HG02973 (cell line): Measurements from ENCODE around the gene FMN2.
"Not testable (repeated sequence)": the region's sequence is repeated elsewhere in the genome, so short reads cannot be mapped to it uniquely, and the experiment has no call there.

Experiments
- ATAC-seq: cut with Tn5 transposase; IDR thresholded peaks from one replicate; pipeline ENCODE4 v1.9.1; 2021; ENCODE audit warnings: moderate library complexity; ENCODE audit not compliant: unreplicated experiment

FMN2 gene

DNA sequence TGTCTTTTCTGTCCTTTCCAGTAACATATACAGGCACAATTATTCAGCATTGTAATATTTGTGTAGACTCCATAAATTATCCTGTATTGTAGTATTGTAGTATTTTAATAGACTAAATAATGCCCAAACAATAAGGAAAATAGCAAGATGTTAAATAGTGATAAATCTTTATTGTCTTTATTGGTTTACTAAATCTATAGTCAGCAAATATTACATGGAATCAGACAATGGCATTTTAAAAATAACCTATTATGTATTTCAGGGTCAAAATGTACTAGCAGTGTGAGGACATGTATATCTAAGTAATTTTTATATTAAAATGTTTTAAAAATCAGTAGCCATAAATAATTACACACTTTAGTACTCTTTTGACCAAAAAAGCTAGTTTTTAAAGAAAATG lies 317.9 kb downstream of the FMN2 start:
- ATAC-seq, result no peak

DNA sequence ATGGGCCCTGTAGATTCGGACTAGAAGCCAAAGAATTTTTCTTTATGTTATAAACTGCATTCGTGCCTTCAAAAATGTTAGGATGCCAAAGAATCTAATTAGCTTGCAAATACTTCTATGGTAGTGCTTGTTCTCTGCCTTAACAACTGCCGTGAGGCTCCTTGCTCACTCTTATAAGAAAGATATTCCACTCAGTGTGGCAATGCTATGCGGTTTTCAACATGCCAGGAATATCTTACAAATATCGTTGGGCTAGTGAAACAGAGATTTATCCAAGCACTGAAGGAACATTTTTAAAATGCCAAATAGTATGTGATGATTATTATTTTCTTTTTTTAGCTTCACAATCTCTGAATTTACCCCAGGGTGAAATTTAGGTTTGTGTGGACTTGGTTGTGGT lies 322.0 kb downstream of the FMN2 start:
- no peak for ATAC-seq

- no peak for ATAC-seq
These were observed 322.6 kb downstream of the FMN2 start for GRCh38 chr1:240414237-240414636.

DNA sequence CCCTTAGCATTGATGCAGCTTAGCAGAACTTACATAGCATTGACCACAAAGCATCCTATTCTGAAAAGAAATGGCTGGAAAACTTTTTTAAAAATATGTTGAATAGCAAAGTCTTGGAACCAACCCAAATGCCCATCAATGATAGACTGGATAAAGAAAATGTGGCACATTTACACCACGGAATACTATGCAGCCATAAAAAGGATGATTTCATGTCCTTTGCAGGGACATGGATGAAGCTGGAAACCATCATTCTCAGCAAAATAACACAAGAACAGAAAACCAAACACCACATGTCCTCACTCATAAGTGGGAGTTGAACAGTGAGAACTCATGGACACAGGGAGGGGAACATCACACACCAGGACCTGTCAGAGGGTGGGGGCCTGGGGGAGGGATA lies 323.3 kb downstream of the FMN2 start:
- not testable (repeated sequence) for ATAC-seq

DNA sequence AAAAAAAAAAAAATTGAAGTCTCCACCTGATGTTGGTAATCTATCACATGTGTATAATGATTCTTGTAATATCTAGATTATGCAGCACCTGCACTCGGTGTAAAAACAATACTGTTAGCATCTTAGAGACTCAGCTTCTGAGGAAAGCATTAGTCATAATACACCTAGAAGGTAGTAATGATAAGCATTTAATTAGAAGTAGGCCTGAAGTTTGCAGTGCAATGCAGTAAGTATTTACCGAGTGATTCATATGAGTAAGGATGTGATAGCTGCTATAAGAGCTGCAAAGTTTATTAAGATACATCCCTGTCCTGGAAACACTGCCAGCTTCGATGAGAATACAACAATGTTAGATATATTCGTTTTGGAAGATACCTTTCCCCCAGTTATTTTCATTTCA lies 323.8 kb downstream of the FMN2 start:
- ATAC-seq, result no peak

GRCh38 chr1:240417317-240417716 lies 325.6 kb downstream of the FMN2 start:
- no peak for ATAC-seq

- ATAC-seq, result no peak
These were observed 329.1 kb downstream of the FMN2 start for GRCh38 chr1:240420766-240421165.

- ATAC-seq, result no peak
These were observed 331.7 kb downstream of the FMN2 start for GRCh38 chr1:240423246-240423924.

- ATAC-seq, result no peak
These were observed 333.2 kb downstream of the FMN2 start for GRCh38 chr1:240424740-240425464.

GRCh38 chr1:240426051-240426450 lies 334.4 kb downstream of the FMN2 start:
- ATAC-seq, result no peak

GRCh38 chr1:240435996-240436566 lies 344.4 kb downstream of the FMN2 start:
- no peak for ATAC-seq

DNA sequence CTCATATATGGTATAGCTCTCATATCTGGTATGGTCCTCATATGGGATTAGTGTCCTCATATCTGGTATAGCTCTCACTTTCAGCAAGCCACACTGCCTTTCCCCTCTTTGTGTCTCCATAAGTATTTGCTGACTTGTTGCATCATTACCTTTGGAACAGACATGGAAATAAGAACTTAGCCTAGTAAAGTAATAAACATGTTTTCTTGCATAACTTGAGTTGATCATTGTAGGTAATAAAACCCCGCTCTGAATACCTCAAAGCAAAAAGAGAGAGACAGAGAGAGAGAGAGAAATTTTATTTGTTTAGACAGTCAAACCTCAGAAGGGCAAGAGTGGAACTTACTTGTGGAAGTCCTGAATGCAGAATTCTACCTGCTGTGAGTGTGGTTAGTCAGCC lies 350.0 kb downstream of the FMN2 start:
- ATAC-seq, result no peak

GRCh38 chr1:240445369-240445768 lies 353.7 kb downstream of the FMN2 start:
- no peak for ATAC-seq

GRCh38 chr1:240455228-240455821 lies 363.6 kb downstream of the FMN2 start:
- ATAC-seq, result no peak

DNA sequence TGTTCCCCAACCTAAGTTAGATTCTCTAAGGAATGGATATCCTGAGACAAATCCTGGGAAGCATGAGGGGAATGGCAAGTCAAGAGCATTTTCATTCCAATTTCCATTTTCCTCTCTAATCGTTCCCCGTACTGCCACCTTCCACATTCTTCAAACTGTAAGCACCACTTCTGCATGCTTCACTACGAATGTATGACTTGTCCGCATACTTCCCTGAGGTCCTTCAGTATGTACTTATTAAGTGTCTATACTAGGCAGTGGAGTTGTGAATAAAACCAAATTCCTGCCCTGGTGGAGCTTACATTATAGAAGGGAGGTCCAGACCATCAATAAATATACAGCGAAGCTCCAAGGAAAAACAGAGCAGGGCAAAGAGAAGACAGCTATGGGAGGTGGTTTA lies 365.5 kb downstream of the FMN2 start:
- ATAC-seq, result no peak

GRCh38 chr1:240462277-240462676 lies 370.6 kb downstream of the FMN2 start:
- ATAC-seq, result no peak

GRCh38 chr1:240462766-240463395 lies 371.2 kb downstream of the FMN2 start:
- ATAC-seq, result no peak

DNA sequence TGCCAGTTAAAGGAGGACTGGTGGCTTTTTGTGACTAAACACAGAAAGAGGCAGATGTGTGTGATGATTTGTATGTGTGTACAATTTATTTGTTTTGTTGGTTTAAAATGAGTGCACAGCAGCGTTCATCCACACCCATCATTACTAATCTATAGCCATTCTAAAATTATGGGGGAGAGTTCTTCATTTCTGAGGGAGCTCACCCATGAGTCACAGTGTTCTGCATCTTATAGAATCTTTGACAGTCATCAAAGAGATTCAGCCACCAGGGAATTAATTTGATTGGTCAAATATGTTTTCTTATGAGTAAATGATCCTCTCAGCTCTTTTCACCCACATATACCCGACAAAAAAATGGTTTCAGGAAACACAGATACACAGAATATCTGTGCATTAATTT lies 372.4 kb downstream of the FMN2 start:
- no peak for ATAC-seq

DNA sequence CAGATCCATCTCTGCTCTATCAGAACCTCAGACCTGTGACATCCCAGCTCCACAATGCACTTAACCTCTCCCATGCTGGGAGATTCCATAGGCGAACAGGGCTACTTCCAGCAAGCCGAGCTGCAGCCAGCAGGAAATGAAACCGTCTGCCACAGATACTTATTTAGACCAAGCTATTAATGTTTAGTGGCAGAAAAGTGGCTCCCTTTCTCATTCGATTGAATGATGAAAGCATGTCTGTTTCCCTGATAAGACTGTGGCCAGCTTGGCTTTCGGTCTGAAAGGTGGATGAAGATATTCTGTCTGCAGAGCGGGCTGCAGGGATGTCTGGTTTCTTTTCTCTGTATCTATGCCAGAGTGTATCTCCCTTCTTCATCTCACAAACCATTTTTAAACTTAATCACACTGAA lies 373.9 kb downstream of the FMN2 start:
- ATAC-seq, result no peak

DNA sequence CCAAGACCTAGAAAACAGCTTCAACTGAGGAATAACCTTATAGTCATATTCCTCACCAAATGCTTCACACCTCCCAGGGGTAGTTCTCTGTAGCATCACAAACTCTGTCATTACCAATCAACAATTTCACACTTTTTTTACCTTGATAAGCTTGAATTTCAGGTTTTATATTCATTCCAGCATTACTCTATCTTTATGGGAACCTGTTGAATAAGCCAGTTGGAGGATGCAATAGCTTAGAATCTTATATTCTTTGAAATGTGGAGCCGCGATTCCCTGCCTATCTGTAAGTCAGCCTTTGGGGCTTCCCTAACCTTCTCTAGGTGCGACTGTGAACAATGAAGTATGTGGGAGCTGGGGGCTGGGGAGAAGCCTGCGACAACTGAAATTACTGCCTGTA lies 374.8 kb downstream of the FMN2 start:
- no peak for ATAC-seq

GRCh38 chr1:240467895-240468294 lies 376.2 kb downstream of the FMN2 start:
- ATAC-seq, result no peak
